CD14-positive monocyte (primary cell): Measurements from ENCODE around the gene ERFL. TPM values are rescaled to one million over a fixed set of nuclear protein-coding genes. Genes with fewer than 3 reads are reported as not detected.
A peak's percentile ranks its signal among the peaks of the same experiment; 100 is the strongest.

Experiments
- DNase-seq, 3 donors: peaks; one replicate each; pipeline ENCODE4 v3.0.0-alpha.2; 2011 to 2022
- H2AFZ ChIP-seq: 2 replicates; pipeline ENCODE4 v1.6.0; 2012; ENCODE audit warnings: mild to moderate bottlenecking, low read depth, low read length, inconsistent platforms; ENCODE audit not compliant: insufficient read depth, poor library complexity, severe bottlenecking
- H3K27ac ChIP-seq, 2 donors: 1 replicate in 1 of 2; 2 replicates in 1 of 2; pipeline ENCODE4 v1.5.1; 2012 to 2013; ENCODE audit warnings: low read length in 2 of 2, control low read depth in 1 of 2, inconsistent platforms in 1 of 2, low read depth in 1 of 2, mild to moderate bottlenecking in 1 of 2
- H3K27me3 ChIP-seq, 2 donors: one replicate each; pipeline versions ENCODE4 v1.6.0 to v1.6.1; 2011 to 2013; ENCODE audit warnings: low read length in 2 of 2; ENCODE audit not compliant: control insufficient read depth in 2 of 2, insufficient read depth in 2 of 2
- H3K36me3 ChIP-seq, 2 donors: replicated peaks in 1 of 2; 1 replicate in 1 of 2; 2 replicates in 1 of 2; pipeline versions ENCODE4 v1.5.1 to v1.6.1; 2012 to 2013; ENCODE audit warnings: low read length in 2 of 2, control low read depth in 1 of 2, inconsistent platforms in 1 of 2, mild to moderate bottlenecking in 1 of 2; ENCODE audit not compliant: insufficient read depth in 2 of 2, control insufficient read depth in 1 of 2
- H3K4me1 ChIP-seq, 2 donors: 1 replicate in 1 of 2; 2 replicates in 1 of 2; pipeline versions ENCODE4 v1.5.1 to v1.6.1; 2012 to 2013; ENCODE audit warnings: low read length in 2 of 2, control low read depth in 1 of 2, inconsistent platforms in 1 of 2, mild to moderate bottlenecking in 1 of 2, moderate library complexity in 1 of 2; ENCODE audit not compliant: insufficient read depth in 2 of 2, control insufficient read depth in 1 of 2
- H3K4me2 ChIP-seq: replicated peaks from 2 replicates; pipeline ENCODE3; 2012; ENCODE audit warnings: low read length, moderate library complexity, mild to moderate bottlenecking; ENCODE audit not compliant: poor library complexity, severe bottlenecking; ENCODE audit errors: extremely low read depth
- H3K4me3 ChIP-seq, 3 experiments: fragments of 200-600 bp in 1 of 3; sonication (generic) in 1 of 3; replicated peaks in 1 of 3; 1 replicate in 2 of 3; 2 replicates in 1 of 3; pipeline ENCODE4 v1.5.1; 2011 to 2013; ENCODE audit warnings: low read length in 3 of 3, mild to moderate bottlenecking in 3 of 3, control low read depth in 2 of 3, low read depth in 2 of 3, inconsistent platforms in 1 of 3, moderate library complexity in 1 of 3
- H3K79me2 ChIP-seq: 2 replicates; pipeline ENCODE4 v1.6.0; 2012; ENCODE audit warnings: mild to moderate bottlenecking, control low read depth, inconsistent platforms, low read length, moderate library complexity; ENCODE audit not compliant: insufficient read depth
- H3K9ac ChIP-seq: 2 replicates; pipeline ENCODE4 v1.6.0; 2017; ENCODE audit warnings: low read length, mild to moderate bottlenecking; ENCODE audit not compliant: insufficient read depth, poor library complexity, severe bottlenecking
- H3K9me3 ChIP-seq, 2 donors: replicated peaks in 1 of 2; 1 replicate in 1 of 2; 2 replicates in 1 of 2; pipeline versions ENCODE4 v1.5.1 to v1.6.1; 2012 to 2013; ENCODE audit warnings: low read length in 2 of 2, control low read depth in 1 of 2; ENCODE audit not compliant: control insufficient read depth in 1 of 2, insufficient read depth in 1 of 2
- H4K20me1 ChIP-seq: 2 replicates; pipeline ENCODE4 v1.6.0; 2012; ENCODE audit warnings: mild to moderate bottlenecking, low read length, control low read depth, moderate library complexity; ENCODE audit not compliant: insufficient read depth
- H3K27ac Mint-ChIP-seq, 7 donors: one replicate each; pipeline ENCODE4 v1.8.0; 2020; ENCODE audit warnings: mild to moderate bottlenecking in 7 of 7, mixed read lengths in 7 of 7, moderate library complexity in 6 of 7, inconsistent platforms in 2 of 7
- H3K27me3 Mint-ChIP-seq, 3 donors: one replicate each; pipeline ENCODE4 v1.8.0; 2021 to 2022; ENCODE audit warnings: low read depth in 3 of 3, mild to moderate bottlenecking in 3 of 3, mixed read lengths in 3 of 3, moderate library complexity in 3 of 3, inconsistent platforms in 1 of 3
- H3K36me3 Mint-ChIP-seq, 2 donors: one replicate each; pipeline ENCODE4 v1.8.0; 2020; ENCODE audit warnings: mixed read lengths in 2 of 2, inconsistent platforms in 1 of 2, mild to moderate bottlenecking in 1 of 2
- H3K4me1 Mint-ChIP-seq: one replicate; pipeline ENCODE4 v1.8.0; 2020; ENCODE audit warnings: mild to moderate bottlenecking, mixed read lengths
- H3K4me3 Mint-ChIP-seq, 2 donors: one replicate each; pipeline ENCODE4 v1.8.0; 2020; ENCODE audit warnings: mild to moderate bottlenecking in 2 of 2, mixed read lengths in 2 of 2, moderate library complexity in 1 of 2
- H3K9me3 Mint-ChIP-seq, 7 donors: one replicate each; pipeline ENCODE4 v1.8.0; 2020 to 2022; ENCODE audit warnings: mixed read lengths in 7 of 7, mild to moderate bottlenecking in 6 of 7, moderate library complexity in 6 of 7, inconsistent platforms in 2 of 7
- WGBS: methylation state at CpG from one replicate; pipeline ENCODE4 v1.1.5; 2013; ENCODE audit warnings: missing lambda C conversion rate; ENCODE audit not compliant: insufficient coverage; 5-methylcytosine and 5-hydroxymethylcytosine counted together
- intact Hi-C, 2 donors: fragments of 100-400 bp; cut with micrococcal nuclease; formaldehyde crosslinking; loops; one replicate each; pipeline versions ENCODE4 v1.15.0 to v1.15.1; 2023
- polyA plus RNA-seq, 3 donors: library from polyadenylated mRNA; depleted of rRNA in 1 of 3; unstranded in 2 of 3; stranded (reverse) in 1 of 3; fragments of 300-500 nt in 2 of 3; fragments of >200 nt in 1 of 3; fragmentation: Illumina TruSeq in 2 of 3; gene quantifications; 1 replicate in 2 of 3; 2 replicates in 1 of 3; pipeline ENCODE4 v1.2.3, GENCODE V29; 2012 to 2021
- TF ChIP-seq, protein P1 (sequence below): fragments of 200-600 bp; IDR thresholded peaks from one replicate; pipeline ENCODE4 v1.8.0; 2022; ENCODE audit warnings: antibody characterized with exemption, mild to moderate bottlenecking

The ERFL gene
- polyA plus RNA-seq, 3 donors, result not detected

DNA sequence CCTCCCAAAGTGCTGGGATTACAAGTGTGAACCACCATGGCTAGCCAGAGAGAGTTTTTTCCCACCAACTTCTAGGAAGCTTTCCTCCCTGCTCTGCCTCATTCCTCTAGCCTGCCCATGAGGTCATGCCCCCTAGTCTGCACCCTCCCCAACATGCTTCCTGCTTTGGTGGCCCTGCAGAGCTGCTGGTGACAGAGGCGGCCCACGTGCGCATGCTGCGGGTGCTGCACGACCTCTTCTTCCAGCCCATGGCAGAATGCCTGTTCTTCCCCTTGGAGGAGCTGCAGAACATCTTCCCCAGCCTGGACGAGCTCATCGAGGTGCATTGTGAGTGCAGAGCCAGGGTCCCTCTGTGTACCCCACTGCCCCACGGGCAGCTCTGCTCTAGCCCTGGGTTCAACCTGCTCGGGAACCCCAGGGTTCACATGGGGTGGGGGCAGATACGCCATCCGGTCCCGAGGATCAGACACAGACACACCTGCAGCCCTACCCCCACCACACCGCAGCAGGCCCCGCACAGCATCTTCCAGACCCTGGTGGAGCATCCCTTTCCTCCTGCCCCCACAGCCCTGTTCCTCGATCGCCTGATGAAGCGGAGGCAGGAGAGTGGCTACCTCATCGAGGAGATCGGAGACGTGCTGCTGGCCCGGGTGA is 26.4 kb downstream of the ERFL start:
- H3K79me2 ChIP-seq, result peaks cover 11% of the 10 kb centered on the region
- Mint-ChIP-seq H3K4me1 (peaks cover 3% of the 10 kb centered on the region), H3K36me3 (peaks cover 81 to 96% of the 10 kb centered on the region in 2 donors), H3K9me3 (peaks cover 0 to 2% (median 0%) of the 10 kb centered on the region in 7 donors), H3K27me3 (peaks cover 0 to 2% (median 2%) of the 10 kb centered on the region in 3 donors), H3K27ac (peak overlapping the region in 1 of 7 donors; percentile 54), H3K4me3 (no peak overlapping the region)
- no peaks in the 10 kb centered on the region for H3K27me3 ChIP-seq
- TF ChIP-seq, protein P1, sequence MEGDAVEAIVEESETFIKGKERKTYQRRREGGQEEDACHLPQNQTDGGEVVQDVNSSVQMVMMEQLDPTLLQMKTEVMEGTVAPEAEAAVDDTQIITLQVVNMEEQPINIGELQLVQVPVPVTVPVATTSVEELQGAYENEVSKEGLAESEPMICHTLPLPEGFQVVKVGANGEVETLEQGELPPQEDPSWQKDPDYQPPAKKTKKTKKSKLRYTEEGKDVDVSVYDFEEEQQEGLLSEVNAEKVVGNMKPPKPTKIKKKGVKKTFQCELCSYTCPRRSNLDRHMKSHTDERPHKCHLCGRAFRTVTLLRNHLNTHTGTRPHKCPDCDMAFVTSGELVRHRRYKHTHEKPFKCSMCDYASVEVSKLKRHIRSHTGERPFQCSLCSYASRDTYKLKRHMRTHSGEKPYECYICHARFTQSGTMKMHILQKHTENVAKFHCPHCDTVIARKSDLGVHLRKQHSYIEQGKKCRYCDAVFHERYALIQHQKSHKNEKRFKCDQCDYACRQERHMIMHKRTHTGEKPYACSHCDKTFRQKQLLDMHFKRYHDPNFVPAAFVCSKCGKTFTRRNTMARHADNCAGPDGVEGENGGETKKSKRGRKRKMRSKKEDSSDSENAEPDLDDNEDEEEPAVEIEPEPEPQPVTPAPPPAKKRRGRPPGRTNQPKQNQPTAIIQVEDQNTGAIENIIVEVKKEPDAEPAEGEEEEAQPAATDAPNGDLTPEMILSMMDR, result no peak
- H3K4me1 ChIP-seq, result no peaks in the 10 kb centered on the region
- no peak for DNase-seq
- H3K27ac ChIP-seq, result no peak overlapping the region
- no peak overlapping the region for H3K4me3 ChIP-seq
- H2AFZ ChIP-seq, result no peak overlapping the region
- no peak overlapping the region for H3K4me2 ChIP-seq
- no peak overlapping the region for H3K9ac ChIP-seq
- WGBS, result 97% methylated on average over 14 of the region's 21 CpGs
- peaks cover 99% of the 10 kb centered on the region for H4K20me1 ChIP-seq
- H3K36me3 ChIP-seq, result peaks cover 93 to 99% of the 10 kb centered on the region in 2 donors
- intact Hi-C loops, result no loop called here
- H3K9me3 ChIP-seq, result no peaks in the 10 kb centered on the region

DNA sequence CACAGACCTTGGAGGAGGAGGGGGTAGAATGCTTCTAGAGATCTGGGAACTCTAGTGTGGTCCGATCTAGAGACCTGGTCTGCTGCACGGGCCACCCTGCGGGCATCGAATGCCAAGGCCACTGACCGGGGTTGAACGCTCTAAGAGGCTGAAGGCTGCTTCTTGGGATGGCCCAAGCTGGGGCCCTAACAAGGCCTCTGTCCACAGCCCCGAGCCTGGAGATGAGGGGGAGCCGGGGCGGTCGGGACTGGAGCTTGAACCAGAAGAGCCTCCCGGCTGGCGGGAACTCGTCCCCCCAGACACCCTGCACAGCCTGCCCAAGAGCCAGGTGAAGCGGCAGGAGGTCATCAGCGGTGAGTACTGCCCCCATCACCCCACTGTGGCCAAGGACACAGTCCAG is 30.0 kb downstream of the ERFL start:
- Mint-ChIP-seq H3K36me3 (peaks cover 70 to 90% of the 10 kb centered on the region in 2 donors), H3K9me3 (peaks cover 0 to 2% (median 0%) of the 10 kb centered on the region in 7 donors), H3K4me3 (no peak overlapping the region), H3K27ac (peak overlapping the region in 1 of 7 donors; percentile 23), H3K27me3 (peaks cover 0 to 2% (median 2%) of the 10 kb centered on the region in 3 donors), H3K4me1 (no peaks in the 10 kb centered on the region)
- Histone ChIP-seq H3K36me3 (peaks cover 85 to 93% of the 10 kb centered on the region in 2 donors), H4K20me1 (peaks cover 98% of the 10 kb centered on the region), H3K4me2 (no peak overlapping the region), H3K4me3 (no peak overlapping the region), H3K9me3 (no peaks in the 10 kb centered on the region), H3K9ac (no peak overlapping the region), H3K27me3 (no peaks in the 10 kb centered on the region), H3K4me1 (no peaks in the 10 kb centered on the region), H2AFZ (no peak overlapping the region), H3K27ac (no peak overlapping the region), H3K79me2 (peaks cover 27% of the 10 kb centered on the region)
- intact Hi-C loops, result no loop called here
- TF ChIP-seq, protein P1, result no peak
- 99% methylated on average over 15 of the region's 15 CpGs for WGBS
- DNase-seq, result no peak
